ENCODE results near the gene PAFAH1B1. TPM values are rescaled to one million over a fixed set of nuclear protein-coding genes. Genes with fewer than 3 reads are reported as not detected.
"Not testable (repeated sequence)": the region's sequence is repeated elsewhere in the genome, so short reads cannot be mapped to it uniquely, and the experiment has no call there.

The PAFAH1B1 gene
- total RNA-seq, 1 experiment from 2014 or later, result 210 TPM

DNA sequence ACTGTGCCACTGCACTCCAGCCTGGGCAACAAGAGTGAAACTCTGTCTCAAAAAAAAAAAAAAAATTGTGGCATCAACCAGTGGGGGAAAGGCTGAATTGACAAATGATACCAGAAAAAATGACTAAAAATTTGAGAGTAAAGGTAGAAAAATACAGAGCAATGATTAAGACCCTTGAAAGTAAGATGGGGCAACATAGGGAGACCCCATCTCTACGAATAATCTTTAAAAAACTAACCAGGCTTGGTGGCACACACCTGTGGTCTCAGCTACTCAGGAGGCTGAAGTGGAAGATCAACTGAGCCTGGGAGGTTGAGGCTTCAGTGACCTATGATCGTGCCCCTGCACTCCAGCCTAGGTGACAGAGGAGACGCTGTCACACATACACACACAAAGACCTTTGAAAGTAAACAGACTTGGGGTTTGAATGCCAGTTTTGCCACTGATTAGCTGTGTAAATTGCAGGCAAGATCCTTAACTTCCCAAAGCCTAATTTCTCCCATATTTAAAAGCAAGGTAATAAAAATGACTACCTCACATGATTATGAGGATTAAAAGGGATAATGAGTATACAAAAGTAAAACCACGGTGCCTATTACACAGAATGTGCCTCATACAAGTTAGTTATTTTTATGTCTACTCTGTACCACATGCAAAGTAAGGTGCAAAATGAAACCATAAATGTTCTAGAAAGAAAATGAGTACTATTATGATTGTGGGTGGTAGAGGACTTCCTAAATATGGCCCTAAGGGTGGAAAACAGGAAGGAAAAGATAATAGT lies 21.7 kb upstream of the PAFAH1B1 start:
- no peak for DNase-seq (ENCODE audit: low spot score)
- H3K4me1 ChIP-seq (ENCODE audit: insufficient read depth, low read length, poor library complexity, severe bottlenecking), result no peaks in the 10 kb centered on the region
- no peaks in the 10 kb centered on the region for H3K9me3 ChIP-seq (ENCODE audit: low read depth, low read length, poor library complexity, severe bottlenecking)
- H3K36me3 ChIP-seq (ENCODE audit: insufficient read depth, low read length, poor library complexity, severe bottlenecking), result no peaks in the 10 kb centered on the region
- intact Hi-C loops (cut with micrococcal nuclease; ENCODE audit: unreplicated experiment), result no loop called here
- CTCF ChIA-PET, result no interaction called here
- H3K4me3 ChIP-seq (ENCODE audit: low read depth, low read length, poor library complexity, severe bottlenecking), result no peak overlapping the region
- no peaks in the 10 kb centered on the region for H3K27me3 ChIP-seq (replicated peaks; ENCODE audit: insufficient read depth, low read depth, low read length, poor library complexity)
- TF ChIP-seq, protein P1, sequence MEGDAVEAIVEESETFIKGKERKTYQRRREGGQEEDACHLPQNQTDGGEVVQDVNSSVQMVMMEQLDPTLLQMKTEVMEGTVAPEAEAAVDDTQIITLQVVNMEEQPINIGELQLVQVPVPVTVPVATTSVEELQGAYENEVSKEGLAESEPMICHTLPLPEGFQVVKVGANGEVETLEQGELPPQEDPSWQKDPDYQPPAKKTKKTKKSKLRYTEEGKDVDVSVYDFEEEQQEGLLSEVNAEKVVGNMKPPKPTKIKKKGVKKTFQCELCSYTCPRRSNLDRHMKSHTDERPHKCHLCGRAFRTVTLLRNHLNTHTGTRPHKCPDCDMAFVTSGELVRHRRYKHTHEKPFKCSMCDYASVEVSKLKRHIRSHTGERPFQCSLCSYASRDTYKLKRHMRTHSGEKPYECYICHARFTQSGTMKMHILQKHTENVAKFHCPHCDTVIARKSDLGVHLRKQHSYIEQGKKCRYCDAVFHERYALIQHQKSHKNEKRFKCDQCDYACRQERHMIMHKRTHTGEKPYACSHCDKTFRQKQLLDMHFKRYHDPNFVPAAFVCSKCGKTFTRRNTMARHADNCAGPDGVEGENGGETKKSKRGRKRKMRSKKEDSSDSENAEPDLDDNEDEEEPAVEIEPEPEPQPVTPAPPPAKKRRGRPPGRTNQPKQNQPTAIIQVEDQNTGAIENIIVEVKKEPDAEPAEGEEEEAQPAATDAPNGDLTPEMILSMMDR (conservative IDR thresholded peaks at IDR 0.05; ENCODE audit: low read depth, low read length), result no peak
- no peak for TF ChIP-seq EZH2 (IDR thresholded peaks at IDR 0.05; ENCODE audit: borderline replicate concordance, low read depth, low read length, poor library complexity, severe bottlenecking)
- POLR2A ChIA-PET (ENCODE audit: low non-redundant PET), result no interaction called here
- no peak overlapping the region for H3K27ac ChIP-seq (ENCODE audit: low read depth, low read length, poor library complexity, severe bottlenecking)
- BruUV-seq (replicated peaks), result no TSS peak

DNA sequence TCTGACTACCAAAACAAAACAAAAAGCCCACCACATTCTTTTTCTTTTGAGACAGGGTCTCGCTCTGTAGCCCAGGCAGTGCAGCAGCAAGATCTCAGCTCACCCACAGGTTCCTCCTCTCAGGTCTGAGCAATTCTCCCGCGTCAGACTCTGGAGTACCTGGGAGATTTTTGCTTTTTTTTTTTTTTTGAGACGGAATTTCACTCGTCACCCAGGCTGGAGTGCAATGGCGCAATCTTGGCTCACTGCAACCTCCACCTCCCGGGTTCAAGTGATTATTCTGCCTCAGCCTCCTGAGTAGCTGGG lies 21.2 kb upstream of the PAFAH1B1 start:
- CTCF ChIA-PET; BruUV-seq (replicated peaks); H3K4me1 ChIP-seq (ENCODE audit: insufficient read depth, low read length, poor library complexity, severe bottlenecking); DNase-seq (ENCODE audit: low spot score); H3K27me3 ChIP-seq (replicated peaks; ENCODE audit: insufficient read depth, low read depth, low read length, poor library complexity); intact Hi-C loops (cut with micrococcal nuclease; ENCODE audit: unreplicated experiment); H3K27ac ChIP-seq (ENCODE audit: low read depth, low read length, poor library complexity, severe bottlenecking); H3K9me3 ChIP-seq (ENCODE audit: low read depth, low read length, poor library complexity, severe bottlenecking); H3K36me3 ChIP-seq (ENCODE audit: insufficient read depth, low read length, poor library complexity, severe bottlenecking); POLR2A ChIA-PET (ENCODE audit: low non-redundant PET); H3K4me3 ChIP-seq (ENCODE audit: low read depth, low read length, poor library complexity, severe bottlenecking): not testable (repeated sequence)

DNA sequence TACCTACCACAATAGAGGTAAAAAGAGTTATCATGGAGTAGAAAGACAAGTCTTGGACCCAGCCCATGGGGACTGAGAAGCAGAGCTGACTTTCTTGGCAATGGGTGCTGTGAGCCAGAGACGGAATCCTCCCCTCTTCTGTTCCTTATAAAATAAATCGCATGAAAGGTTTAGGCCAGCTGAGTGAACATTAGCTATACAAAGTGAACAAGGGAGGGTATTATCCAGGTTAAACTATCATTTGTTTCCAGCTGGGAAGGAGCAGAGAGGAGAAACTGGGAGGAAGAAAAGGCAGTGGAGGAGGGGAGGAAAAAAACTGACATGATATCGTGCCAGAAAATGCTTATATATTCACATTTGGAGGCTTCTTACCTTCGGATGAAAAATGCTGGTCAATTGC lies 13.3 kb upstream of the PAFAH1B1 start:
- Histone ChIP-seq H3K9me3 (ENCODE audit: low read depth, low read length, poor library complexity, severe bottlenecking) (no peaks in the 10 kb centered on the region), H3K4me1 (ENCODE audit: insufficient read depth, low read length, poor library complexity, severe bottlenecking) (no peaks in the 10 kb centered on the region), H3K27ac (ENCODE audit: low read depth, low read length, poor library complexity, severe bottlenecking) (no peak overlapping the region), H3K36me3 (ENCODE audit: insufficient read depth, low read length, poor library complexity, severe bottlenecking) (no peaks in the 10 kb centered on the region), H3K4me3 (ENCODE audit: low read depth, low read length, poor library complexity, severe bottlenecking) (no peak overlapping the region), H3K27me3 (replicated peaks; ENCODE audit: insufficient read depth, low read depth, low read length, poor library complexity) (no peaks in the 10 kb centered on the region)
- intact Hi-C loops (cut with micrococcal nuclease; ENCODE audit: unreplicated experiment), result no loop called here
- CTCF ChIA-PET, result no interaction called here
- BruUV-seq (replicated peaks), result no TSS peak
- DNase-seq (ENCODE audit: low spot score), result no peak
- TF ChIP-seq, protein P1 (conservative IDR thresholded peaks at IDR 0.05; ENCODE audit: low read depth, low read length), result no peak
- no peak for TF ChIP-seq EZH2 (IDR thresholded peaks at IDR 0.05; ENCODE audit: borderline replicate concordance, low read depth, low read length, poor library complexity, severe bottlenecking)
- POLR2A ChIA-PET (ENCODE audit: low non-redundant PET), result no interaction called here

DNA sequence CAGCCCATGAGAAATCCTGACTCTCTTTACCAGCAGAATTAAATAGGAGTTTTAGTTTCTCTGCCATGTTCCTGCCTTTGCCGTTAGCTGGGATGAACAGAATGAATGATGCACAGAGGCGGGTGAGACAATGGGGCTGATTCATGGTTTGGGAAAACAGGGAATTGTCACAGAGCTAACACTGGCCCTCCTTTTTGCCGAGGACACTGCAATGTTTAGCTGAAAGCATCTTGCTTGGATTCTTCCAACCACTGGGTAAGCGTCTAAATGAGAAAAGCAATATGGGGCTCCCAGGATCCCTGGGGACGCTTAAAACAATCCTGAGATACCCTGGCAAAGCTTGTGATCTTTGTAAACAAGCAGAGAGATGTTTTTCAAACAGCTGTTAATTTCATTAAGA lies 12.8 kb upstream of the PAFAH1B1 start:
- DNase-seq (ENCODE audit: low spot score), result no peak
- TF ChIP-seq EZH2 (IDR thresholded peaks at IDR 0.05; ENCODE audit: borderline replicate concordance, low read depth, low read length, poor library complexity, severe bottlenecking), result no peak
- TF ChIP-seq, protein P1 (conservative IDR thresholded peaks at IDR 0.05; ENCODE audit: low read depth, low read length), result no peak
- no peak overlapping the region for H3K27ac ChIP-seq (ENCODE audit: low read depth, low read length, poor library complexity, severe bottlenecking)
- intact Hi-C loops (cut with micrococcal nuclease; ENCODE audit: unreplicated experiment), result no loop called here
- no peaks in the 10 kb centered on the region for H3K9me3 ChIP-seq (ENCODE audit: low read depth, low read length, poor library complexity, severe bottlenecking)
- POLR2A ChIA-PET (ENCODE audit: low non-redundant PET), result no interaction called here
- no peak overlapping the region for H3K4me3 ChIP-seq (ENCODE audit: low read depth, low read length, poor library complexity, severe bottlenecking)
- H3K36me3 ChIP-seq (ENCODE audit: insufficient read depth, low read length, poor library complexity, severe bottlenecking), result no peaks in the 10 kb centered on the region
- BruUV-seq (replicated peaks), result no TSS peak
- H3K4me1 ChIP-seq (ENCODE audit: insufficient read depth, low read length, poor library complexity, severe bottlenecking), result no peaks in the 10 kb centered on the region
- CTCF ChIA-PET, result no interaction called here
- no peaks in the 10 kb centered on the region for H3K27me3 ChIP-seq (replicated peaks; ENCODE audit: insufficient read depth, low read depth, low read length, poor library complexity)

Measured in A673 (cell line).